Myocyte (in vitro differentiated cells): ENCODE data around the gene SMR3A. TPM values are rescaled to one million over a fixed set of nuclear protein-coding genes. Genes with fewer than 3 reads are reported as not detected.

Experiments
- DNase-seq: peaks from one replicate; pipeline ENCODE4 v3.0.0-alpha.2; 2012; ENCODE audit warnings: low read depth
- polyA plus RNA-seq: library from polyadenylated mRNA; unstranded; fragments of >200 nt; gene quantifications from one replicate; pipeline ENCODE4 v1.2.1, GENCODE V29; 2012; ENCODE audit warnings: missing spikeins
- total RNA-seq: library from RNA; depleted of rRNA; stranded (reverse); fragments of >200 nt; gene quantifications from 2 replicates; pipeline ENCODE4 v1.2.3, GENCODE V29; 2014

The SMR3A gene
- total RNA-seq: not detected in 2 replicates
- polyA plus RNA-seq: not detected

- no peak for DNase-seq
Measured at GRCh38 chr4:70360460-70360859, at the start of gene SMR3A. TSS of gene SMR3A (plus strand) at chr4:70360760. CDS start at chr4:70362116, 1,356 bp downstream.

- DNase-seq: no peak
Measured at GRCh38 chr4:70313736-70314135, 46.8 kb upstream of the SMR3A start.

GRCh38 chr4:70315928-70316327, 44.6 kb upstream of the SMR3A start:
- DNase-seq: no peak

GRCh38 chr4:70326052-70326451, 34.5 kb upstream of the SMR3A start:
- DNase-seq: no peak

- no peak for DNase-seq
Measured at GRCh38 chr4:70334681-70335080, 25.9 kb upstream of the SMR3A start, which contains the start of gene CABS1. TSS of gene CABS1 (plus strand) at chr4:70334981. CDS start at chr4:70335040, 59 bp downstream.

- no peak for DNase-seq
Measured at GRCh38 chr4:70336043-70336442, 24.5 kb upstream of the SMR3A start.

- no peak for DNase-seq
Measured at GRCh38 chr4:70337886-70338420, 22.6 kb upstream of the SMR3A start.

GRCh38 chr4:70356185-70356584, 4.4 kb upstream of the SMR3A start:
- no peak for DNase-seq

GRCh38 chr4:70359115-70359661, 1.4 kb upstream of the SMR3A start:
- DNase-seq: no peak

GRCh38 chr4:70364002-70364401, 3.4 kb downstream of the SMR3A start:
- no peak for DNase-seq

GRCh38 chr4:70365479-70365878, 4.9 kb downstream of the SMR3A start:
- no peak for DNase-seq

- no peak for DNase-seq
Measured at GRCh38 chr4:70367813-70368212, 7.3 kb downstream of the SMR3A start.

- DNase-seq: no peak
Measured at GRCh38 chr4:70371987-70372386, 11.4 kb downstream of the SMR3A start.

GRCh38 chr4:70372760-70373159, 12.2 kb downstream of the SMR3A start:
- no peak for DNase-seq

GRCh38 chr4:70380578-70380977, 20.0 kb downstream of the SMR3A start:
- DNase-seq: no peak

GRCh38 chr4:70382691-70383181, 22.2 kb downstream of the SMR3A start, which contains the start of gene SMR3B:
TSS of gene SMR3B (plus strand) at chr4:70383131. CDS start at chr4:70384511, 1,380 bp downstream.
- DNase-seq: no peak

- no peak for DNase-seq
Measured at GRCh38 chr4:70392057-70392776, 31.7 kb downstream of the SMR3A start.

GRCh38 chr4:70397580-70397979, 37.0 kb downstream of the SMR3A start, which contains the start of gene OPRPN:
TSS of gene OPRPN (plus strand) at chr4:70397940. CDS start at chr4:70399286, 1,346 bp downstream.
- no peak for DNase-seq

- DNase-seq: no peak
Measured at GRCh38 chr4:70399319-70399718, 38.8 kb downstream of the SMR3A start.

GRCh38 chr4:70402762-70403161, 42.2 kb downstream of the SMR3A start:
- no peak for DNase-seq

GRCh38 chr4:70405765-70406164, 45.2 kb downstream of the SMR3A start:
- no peak for DNase-seq
